Heart right ventricle (tissue), 16 donors: ENCODE measurements around the gene MAG. TPM values are rescaled to one million over a fixed set of nuclear protein-coding genes. Genes with fewer than 3 reads are reported as not detected.
A peak's percentile ranks its signal among the peaks of the same experiment; 100 is the strongest.

Source experiments
- ATAC-seq, 8 donors: fragments of 200-7000 bp; cut with Tn5 transposase; one replicate each; pipeline ENCODE4 v1.9.1; 2020; ENCODE audit warnings: mild to moderate bottlenecking in 8 of 8, moderate library complexity in 8 of 8, moderate number of reproducible peaks in 1 of 8
- DNase-seq, 2 donors: peaks; one replicate each; pipeline ENCODE4 v3.0.0-alpha.2; 2020
- H3K27ac ChIP-seq, 10 donors: fragments of 200-600 bp; sonication (generic) in 2 of 10; one replicate each; pipeline versions ENCODE4 v1.5.0 to v1.8.0; 2020 to 2022; ENCODE audit warnings: mild to moderate bottlenecking in 3 of 10
- H3K27me3 ChIP-seq, 7 donors: fragments of 200-600 bp; one replicate each; pipeline ENCODE4 v1.8.0; 2021 to 2022; ENCODE audit warnings: mild to moderate bottlenecking in 2 of 7
- H3K36me3 ChIP-seq, 9 donors: fragments of 200-600 bp; sonication (generic) in 1 of 9; one replicate each; pipeline versions ENCODE4 v1.5.0 to v1.8.0; 2020 to 2022; ENCODE audit warnings: mild to moderate bottlenecking in 2 of 9
- H3K4me1 ChIP-seq, 9 donors: fragments of 200-600 bp; sonication (generic) in 1 of 9; one replicate each; pipeline versions ENCODE4 v1.5.0 to v1.8.0; 2020 to 2022; ENCODE audit warnings: mild to moderate bottlenecking in 4 of 9
- H3K4me3 ChIP-seq, 10 donors: fragments of 200-600 bp; sonication (generic) in 2 of 10; one replicate each; pipeline versions ENCODE4 v1.5.0 to v1.8.0; 2020 to 2022; ENCODE audit warnings: mild to moderate bottlenecking in 7 of 10, moderate library complexity in 2 of 10
- H3K9me3 ChIP-seq, 11 donors: fragments of 200-600 bp in 10 of 11; sonication (generic) in 2 of 11; one replicate each; pipeline versions ENCODE4 v1.5.0 to v1.8.0; 2013 to 2022; ENCODE audit warnings: mild to moderate bottlenecking in 2 of 11, control low read depth in 1 of 11, moderate library complexity in 1 of 11
- CTCF ChIP-seq, 9 donors: fragments of 200-600 bp; sonication (generic) in 2 of 9; IDR thresholded peaks; one replicate each; pipeline versions ENCODE4 v1.5.0 to v1.8.0; 2021 to 2022; ENCODE audit warnings: antibody characterized with exemption in 9 of 9, mild to moderate bottlenecking in 5 of 9, moderate library complexity in 1 of 9
- WGBS, 2 donors: extraction: QIAGEN DNeasy Blood & Tissue Kit; methylation state at CpG; one replicate each; pipeline ENCODE4 v1.1.7; 2013; ENCODE audit warnings: inconsistent platforms in 1 of 2; 5-methylcytosine and 5-hydroxymethylcytosine counted together
- intact Hi-C, 10 donors: fragments of 100-400 bp; cut with DNase I; formaldehyde crosslinking; loops; one replicate each; pipeline versions ENCODE4 v1.11.1 to v1.14.2; 2022
- polyA plus RNA-seq, 2 donors: library from polyadenylated mRNA; stranded (reverse); fragments of 200-250 nt; gene quantifications; one replicate each; pipeline ENCODE4 v1.2.3, GENCODE V29; 2013
- total RNA-seq, 10 donors: library from RNA; stranded (reverse); fragmentation: NEBNext Ultra II Directional in 3 of 10; extraction: Animal tissue kit (Norgen Biotek cat#: 25700) in 3 of 10; gene quantifications; one replicate each; pipeline versions ENCODE4 v1.2.1 to v1.2.4, GENCODE V29; 2021 to 2023
- donor health status: Arrhythmogenic right ventricular cardiomyopathy.
- donor health status: ischemic (EF 13 %, LVEDD 7.1; RV severe dilation, severe dysfunction).
- donor health status: healthy with polysubstance abuse.
- donor health status: DM: no; HTN: yes; CAD: no.
- donor health status: DM: no; HTN: no; CAD: no.
- donor health status: ischemic (EF 25% LVEDD 6.9; RV normal size, moderate dysfunction).
- donor health status: ischemic (EF 25% LVEDD 5.7; RV mildly dilated, moderate dysfunction).
- donor health status: healthy.
- donor health status: DM: yes; HTN: yes; CAD: no.
- donor health status: Ischemic cardiomyopathy.
- donor health status: ischemic (EF 35%, LVEDD 5.7; RV mildly dilated, moderate dysfunction).
- donor health status: nonischemic (EF 11% LVEDD 7.7; RV severe dilation, severe dysfunction).
- donor health status: DM: yes; HTN: yes; CAD: no.
- donor health status: PGD.
- donor health status: ischemic (EF 29% LVEDD 5.4; RV normal size, mild dysfunction).
- donor health status: nonischemic (EF 23%, LVEDD 6.1; RV moderate dilation, normal function).

Gene MAG
- total and polyA plus RNA-seq, 12 donors: 0.04 to 0.39 TPM; not detected in 10

DNA sequence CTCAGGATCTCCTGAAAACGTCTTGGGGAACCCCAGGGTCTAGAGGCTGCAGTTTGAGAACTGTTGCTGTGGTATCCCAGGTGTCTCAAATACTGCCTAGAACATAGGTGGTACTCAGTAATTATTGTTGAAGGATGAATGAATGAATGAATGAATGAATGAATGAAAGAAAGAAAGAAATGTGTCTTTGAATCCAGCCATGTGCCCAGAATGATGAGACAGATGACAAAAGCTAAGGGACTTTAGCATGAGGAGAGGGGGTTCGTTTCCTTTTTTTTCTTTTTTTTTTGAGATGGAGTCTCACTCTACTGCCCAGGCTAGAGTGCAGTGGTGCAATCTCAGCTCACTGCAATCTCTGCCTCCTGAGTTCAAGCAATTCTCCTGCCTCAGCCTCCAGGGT is 35.4 kb upstream of the MAG start:
- peaks cover 0 to 15% (median 0%) of the 10 kb centered on the region in 7 donors for H3K27me3 ChIP-seq
- H3K4me1 ChIP-seq: peaks cover 0 to 33% (median 12%) of the 10 kb centered on the region in 9 donors
- no peaks in the 10 kb centered on the region for H3K36me3 ChIP-seq
- DNase-seq: no peak
- no peak for ATAC-seq
- H3K4me3 ChIP-seq: no peak overlapping the region
- no peaks in the 10 kb centered on the region for H3K9me3 ChIP-seq
- no peak overlapping the region for H3K27ac ChIP-seq
- TF ChIP-seq CTCF (IDR thresholded peaks at IDR 0.05): no peak
- 69 to 76% methylated on average over 2 of the region's 2 CpGs for WGBS, 2 donors
- intact Hi-C loops: loop anchor here in 1 of 10 donors (10.0 kb wide), 1 partner anchor 102 kb away; the partner anchor contains the start of gene FXYD5

DNA sequence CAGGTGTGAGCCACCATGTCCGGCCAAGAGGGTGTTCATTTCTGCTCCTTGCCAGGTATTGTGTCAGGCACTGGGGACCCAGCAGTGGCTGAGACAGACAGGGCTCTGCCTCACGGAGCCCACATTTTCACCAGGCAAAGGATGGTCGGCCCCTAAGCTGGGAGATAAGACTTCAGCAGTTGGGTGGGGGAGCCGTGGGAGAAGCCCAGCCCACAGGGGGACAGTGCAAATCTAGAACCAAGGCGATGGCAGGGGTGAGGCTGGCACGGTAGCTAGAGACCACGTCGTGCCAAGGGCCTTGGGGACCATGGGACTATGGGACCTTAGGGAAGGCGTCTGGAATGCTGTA is 34.9 kb upstream of the MAG start:
- DNase-seq (no peak), ATAC-seq (no peak)
- H3K27ac ChIP-seq: no peak overlapping the region
- H3K36me3 ChIP-seq: no peaks in the 10 kb centered on the region
- H3K4me1 ChIP-seq: peaks cover 0 to 33% (median 12%) of the 10 kb centered on the region in 9 donors
- TF ChIP-seq CTCF (IDR thresholded peaks at IDR 0.05): no peak
- intact Hi-C loops: loop anchor here in 1 of 10 donors (10.0 kb wide), 1 partner anchor 102 kb away; the partner anchor contains the start of gene FXYD5
- no peaks in the 10 kb centered on the region for H3K9me3 ChIP-seq
- no peak overlapping the region for H3K4me3 ChIP-seq
- WGBS, 2 donors: 76 to 78% methylated on average over 9 of the region's 9 CpGs
- H3K27me3 ChIP-seq: peaks cover 0 to 15% (median 0%) of the 10 kb centered on the region in 7 donors

DNA sequence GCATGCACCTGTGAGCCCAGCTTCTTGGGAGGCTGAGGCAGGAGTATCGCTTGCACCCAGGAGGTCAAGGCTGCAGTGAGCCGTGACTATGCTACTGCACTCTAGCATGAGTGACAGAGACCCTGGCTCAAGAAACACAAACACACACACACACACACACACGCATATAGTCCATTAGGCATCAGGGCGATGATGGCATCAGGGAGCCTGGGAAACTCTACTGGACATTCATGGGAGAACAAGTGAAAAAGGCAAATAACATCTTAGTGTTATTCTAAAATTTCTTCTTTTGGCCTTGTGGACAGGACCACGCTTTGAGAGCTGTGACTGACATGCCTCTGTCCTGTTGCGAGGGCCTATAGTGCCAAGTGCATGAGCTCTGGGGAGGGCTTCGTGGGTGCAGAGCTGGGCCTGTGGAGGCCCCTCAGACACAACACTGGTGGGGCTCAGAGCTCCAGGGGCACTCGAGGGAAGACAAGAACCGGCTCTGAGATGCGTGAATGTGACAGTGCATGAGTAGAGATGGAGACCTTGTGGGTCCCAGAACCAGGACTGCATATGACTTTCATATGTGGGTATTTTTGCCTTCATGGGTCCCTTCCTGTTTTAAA is 31.2 kb upstream of the MAG start:
- intact Hi-C loops: loop anchor here in 1 of 10 donors (10.0 kb wide), 1 partner anchor 286 kb away; no protein-coding TSS in a partner anchor
- no peaks in the 10 kb centered on the region for H3K9me3 ChIP-seq
- peaks cover 0 to 5% (median 0%) of the 10 kb centered on the region in 7 donors for H3K27me3 ChIP-seq
- H3K27ac ChIP-seq: no peak overlapping the region
- no peaks in the 10 kb centered on the region for H3K36me3 ChIP-seq
- ATAC-seq (no peak), DNase-seq (no peak)
- WGBS, 2 donors: 79 to 85% methylated on average over 10 of the region's 10 CpGs
- TF ChIP-seq CTCF (IDR thresholded peaks at IDR 0.05): no peak
- H3K4me3 ChIP-seq: no peak overlapping the region
- peaks cover 4 to 33% (median 19%) of the 10 kb centered on the region in 9 donors for H3K4me1 ChIP-seq

GRCh38 chr19:35261356-35262100 is 30.4 kb upstream of the MAG start:
- Histone ChIP-seq H3K27me3 (no peaks in the 10 kb centered on the region), H3K4me1 (peaks cover 4 to 41% (median 26%) of the 10 kb centered on the region in 9 donors), H3K36me3 (no peaks in the 10 kb centered on the region), H3K27ac (no peak overlapping the region), H3K9me3 (no peaks in the 10 kb centered on the region), H3K4me3 (no peak overlapping the region)
- intact Hi-C loops: loop anchor here in 1 of 10 donors (10.0 kb wide), 1 partner anchor 287 kb away; no protein-coding TSS in a partner anchor
- DNase-seq (no peak), ATAC-seq (peak in 1 of 8 donors; percentile 2)
- 74 to 83% methylated on average over 12 of the region's 12 CpGs for WGBS, 2 donors
- TF ChIP-seq CTCF (IDR thresholded peaks at IDR 0.05): no peak
